Mucosa of descending colon (tissue), 3 donors: ENCODE data around the gene RIOK1. TPM values are rescaled to one million over a fixed set of nuclear protein-coding genes. Genes with fewer than 3 reads are reported as not detected.

Experiments
- total RNA-seq, 3 donors: library from RNA; stranded (reverse); fragmentation: NEBNext Ultra II Directional in 2 of 3; extraction: Animal tissue kit (Norgen Biotek cat#: 25700) in 2 of 3; gene quantifications; one replicate each; pipeline versions ENCODE4 v1.2.1 to v1.2.4, GENCODE V29; 2021 to 2023
- donor health status: DM: no; HTN: no; CAD: no; lungs with moderate emphysema.
- donor health status: DM: no; HTN: no; CAD: no.
- donor health status: DM: no; HTN: yes; CAD: no.

The RIOK1 gene
- total RNA-seq, 3 donors from 2014 or later: 12.1 to 19.8 (median 15.0) TPM

Other genes starting within 250 kb of the RIOK1 start
- gene SSR1, start 76.6 kb upstream of the RIOK1 start, total RNA-seq: 100 to 1,000 TPM in 1 of 3 donors, 10 to 100 TPM in 2; 83.2 to 139 (median 99.4) TPM
- under 1 TPM in 1 of 3 donors, not detected in 2; 0.09 TPM for gene CAGE1, start 66 bp upstream of the RIOK1 start, total RNA-seq
- 100 to 1,000 TPM in 2 of 3 donors, 10 to 100 TPM in 1; 85.2 to 265 (median 177) TPM for gene DSP, start 151.9 kb downstream of the RIOK1 start, total RNA-seq
- 10 to 100 TPM; 10.6 to 14.2 (median 11.0) TPM for gene SNRNP48, start 200.4 kb downstream of the RIOK1 start, total RNA-seq